Measurements from ENCODE around the gene ATP2B2.
A peak's percentile ranks its signal among the peaks of the same experiment; 100 is the strongest.
"Not testable (repeated sequence)": the region's sequence is repeated elsewhere in the genome, so short reads cannot be mapped to it uniquely, and the experiment has no call there.

ATP2B2 gene

GRCh38 chr3:10505050-10505790 lies at the start of gene ATP2B2:
Gene ATP2B2, minus strand, starts transcription at chr3:10505586. Its CDS starts 56,043 bp downstream, at chr3:10449543.
- DNase-seq (ENCODE audit: low read depth, low spot score), result no peak

GRCh38 chr3:10554746-10555145 lies 49.4 kb upstream of the ATP2B2 start:
- DNase-seq (ENCODE audit: low read depth, low spot score), result no peak

GRCh38 chr3:10554236-10554611 lies 48.8 kb upstream of the ATP2B2 start:
- DNase-seq (ENCODE audit: low read depth, low spot score), result no peak

- no peak for DNase-seq (ENCODE audit: low read depth, low spot score)
Observed at GRCh38 chr3:10553591-10554235, 48.3 kb upstream of the ATP2B2 start.

- no peak for DNase-seq (ENCODE audit: low read depth, low spot score)
Observed at GRCh38 chr3:10552631-10552943, 47.2 kb upstream of the ATP2B2 start.

- DNase-seq (ENCODE audit: low read depth, low spot score), result peak; percentile 57
Observed at GRCh38 chr3:10551821-10552630, 46.6 kb upstream of the ATP2B2 start.

GRCh38 chr3:10551139-10551538 lies 45.8 kb upstream of the ATP2B2 start:
- no peak for DNase-seq (ENCODE audit: low read depth, low spot score)

- no peak for DNase-seq (ENCODE audit: low read depth, low spot score)
Observed at GRCh38 chr3:10550705-10551104, 45.3 kb upstream of the ATP2B2 start.

- no peak for DNase-seq (ENCODE audit: low read depth, low spot score)
Observed at GRCh38 chr3:10549617-10550230, 44.3 kb upstream of the ATP2B2 start.

GRCh38 chr3:10548992-10549391 lies 43.6 kb upstream of the ATP2B2 start:
- no peak for DNase-seq (ENCODE audit: low read depth, low spot score)

- no peak for DNase-seq (ENCODE audit: low read depth, low spot score)
Observed at GRCh38 chr3:10547841-10548783, 42.7 kb upstream of the ATP2B2 start.

GRCh38 chr3:10547413-10547812 lies 42.0 kb upstream of the ATP2B2 start:
- no peak for DNase-seq (ENCODE audit: low read depth, low spot score)

- no peak for DNase-seq (ENCODE audit: low read depth, low spot score)
Observed at GRCh38 chr3:10546820-10547263, 41.5 kb upstream of the ATP2B2 start.

GRCh38 chr3:10546181-10546624 lies 40.8 kb upstream of the ATP2B2 start:
- no peak for DNase-seq (ENCODE audit: low read depth, low spot score)

- no peak for DNase-seq (ENCODE audit: low read depth, low spot score)
Observed at GRCh38 chr3:10542518-10542917, 37.1 kb upstream of the ATP2B2 start.

- not testable (repeated sequence) for DNase-seq (ENCODE audit: low read depth, low spot score)
Observed at GRCh38 chr3:10540347-10540746, 35.0 kb upstream of the ATP2B2 start.

GRCh38 chr3:10534066-10534465 lies 28.7 kb upstream of the ATP2B2 start:
- no peak for DNase-seq (ENCODE audit: low read depth, low spot score)

GRCh38 chr3:10533737-10534023 lies 28.3 kb upstream of the ATP2B2 start:
- DNase-seq (ENCODE audit: low read depth, low spot score), result no peak

GRCh38 chr3:10532939-10533736 lies 27.8 kb upstream of the ATP2B2 start:
- no peak for DNase-seq (ENCODE audit: low read depth, low spot score)

GRCh38 chr3:10531031-10531430 lies 25.6 kb upstream of the ATP2B2 start:
- no peak for DNase-seq (ENCODE audit: low read depth, low spot score)

Measured in activated CD4-positive, CD25-positive, alpha-beta regulatory T cell treated with anti-CD3 and anti-CD28 coated beads, Interleukin-2, amount 50 U/mL, for 16 hours (primary cell).